Measurements from ENCODE around the gene BMPR1B.

Gene BMPR1B

DNA sequence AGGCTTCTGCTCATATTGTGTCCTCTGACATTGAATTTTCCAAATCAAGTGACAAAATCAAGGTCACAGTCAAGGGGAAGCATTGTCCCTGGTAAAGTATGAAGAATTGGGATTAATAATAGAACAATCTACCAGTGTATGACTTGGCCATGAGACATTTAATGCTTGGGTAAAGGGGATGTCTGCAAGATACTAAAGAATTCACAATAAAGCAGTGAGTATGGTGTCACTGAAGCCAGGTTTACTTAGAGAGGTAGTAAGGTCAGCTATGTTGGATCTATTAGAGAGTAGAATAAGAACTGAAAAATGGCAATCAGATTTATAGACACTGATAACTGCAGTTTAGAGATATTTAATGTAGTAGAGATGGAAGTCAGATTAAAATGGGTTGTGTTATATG is 349.2 kb downstream of the BMPR1B start (continued):
- TF ChIP-seq, protein P1, sequence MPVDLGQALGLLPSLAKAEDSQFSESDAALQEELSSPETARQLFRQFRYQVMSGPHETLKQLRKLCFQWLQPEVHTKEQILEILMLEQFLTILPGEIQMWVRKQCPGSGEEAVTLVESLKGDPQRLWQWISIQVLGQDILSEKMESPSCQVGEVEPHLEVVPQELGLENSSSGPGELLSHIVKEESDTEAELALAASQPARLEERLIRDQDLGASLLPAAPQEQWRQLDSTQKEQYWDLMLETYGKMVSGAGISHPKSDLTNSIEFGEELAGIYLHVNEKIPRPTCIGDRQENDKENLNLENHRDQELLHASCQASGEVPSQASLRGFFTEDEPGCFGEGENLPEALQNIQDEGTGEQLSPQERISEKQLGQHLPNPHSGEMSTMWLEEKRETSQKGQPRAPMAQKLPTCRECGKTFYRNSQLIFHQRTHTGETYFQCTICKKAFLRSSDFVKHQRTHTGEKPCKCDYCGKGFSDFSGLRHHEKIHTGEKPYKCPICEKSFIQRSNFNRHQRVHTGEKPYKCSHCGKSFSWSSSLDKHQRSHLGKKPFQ (tag by site-specific recombination; IDR thresholded peaks at IDR 0.05), result no peak
- no peak for TF ChIP-seq ZNF23 (tag by site-specific recombination; IDR thresholded peaks at IDR 0.05; ENCODE audit: borderline replicate concordance)
- no peak for TF ChIP-seq ZNF530 (tag by site-specific recombination; IDR thresholded peaks at IDR 0.05; ENCODE audit: low read depth)
- no peak for TF ChIP-seq ZNF701 (tag by site-specific recombination; IDR thresholded peaks at IDR 0.05)
- no peak for TF ChIP-seq SP3 (tag by site-specific recombination; IDR thresholded peaks at IDR 0.05)
- no peak for TF ChIP-seq ZNF248 (tag by site-specific recombination; IDR thresholded peaks at IDR 0.05)

DNA sequence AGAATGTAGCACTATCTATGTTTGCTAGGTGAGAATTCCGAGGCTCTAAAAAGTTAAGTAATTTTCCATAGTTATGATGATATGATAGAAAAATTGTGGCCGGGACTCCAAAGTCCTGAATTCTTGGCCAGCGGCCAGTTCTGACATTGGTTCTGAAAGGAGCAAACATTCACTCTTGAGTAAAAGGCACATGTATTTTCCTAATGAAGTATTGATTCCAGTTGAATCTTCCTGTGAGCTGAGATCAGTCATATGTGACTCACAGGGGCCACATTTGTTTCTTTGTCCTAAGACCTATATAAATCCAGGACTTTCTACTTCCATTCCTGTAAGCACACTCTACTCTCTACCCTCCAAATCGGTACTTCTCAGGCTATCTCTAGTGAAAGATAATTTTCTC is 349.9 kb downstream of the BMPR1B start:
- no peaks in the 10 kb centered on the region for H3K9me3 ChIP-seq (ENCODE audit: control insufficient read depth, insufficient read depth, low read depth, low read length)
- H3K27ac ChIP-seq (ENCODE audit: extremely low read depth, low read depth, low read length), result no peak overlapping the region
- no peak for TF ChIP-seq ZNF114 (tag by site-specific recombination; IDR thresholded peaks at IDR 0.05)
- POLR2A ChIA-PET, result no interaction called here
- H3K36me3 ChIP-seq (ENCODE audit: control insufficient read depth in 2 of 2, insufficient read depth in 1 of 2, low read length in 2 of 2), result no peaks in the 10 kb centered on the region
- H3K4me3 ChIP-seq (ENCODE audit: low read depth, low read length), result no peak overlapping the region
- CTCF ChIA-PET, result no interaction called here
- H3K4me1 ChIP-seq (ENCODE audit: control insufficient read depth, insufficient read depth, low read length), result peaks cover 10% of the 10 kb centered on the region; the same call in 1 of the 2 replicates

DNA sequence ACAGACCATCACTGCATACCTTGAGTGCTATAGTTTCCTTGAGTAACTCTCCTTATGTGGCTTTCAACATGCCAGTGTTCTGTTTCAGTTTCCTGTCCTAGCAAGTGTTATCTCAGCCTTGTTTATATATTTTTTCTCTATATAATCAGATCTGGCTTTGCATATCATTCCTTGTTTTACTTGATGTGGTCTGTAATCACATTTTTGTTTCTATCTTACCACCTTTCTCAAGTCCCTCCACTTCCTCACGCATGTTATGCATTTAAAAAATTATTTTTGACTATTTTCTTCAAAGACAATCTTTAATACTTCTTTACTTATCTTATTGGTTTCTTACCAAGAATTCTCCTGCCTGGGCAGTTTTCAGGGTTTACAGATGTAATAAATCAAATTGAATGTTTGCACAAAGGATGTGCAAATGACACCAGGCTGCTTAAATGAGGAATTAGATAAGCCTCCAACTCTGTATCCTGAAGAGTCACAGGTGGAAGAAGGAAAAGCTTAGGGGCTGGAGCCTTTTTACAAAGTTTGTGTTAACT is 351.2 kb downstream of the BMPR1B start:
- Histone ChIP-seq H3K4me3 (ENCODE audit: low read depth, low read length) (no peak overlapping the region), H3K4me1 (ENCODE audit: control insufficient read depth, insufficient read depth, low read length) (peaks cover 4% of the 10 kb centered on the region; the same call in 1 of the 2 replicates), H3K9me3 (ENCODE audit: control insufficient read depth, insufficient read depth, low read depth, low read length) (no peaks in the 10 kb centered on the region), H3K36me3 (ENCODE audit: control insufficient read depth in 2 of 2, insufficient read depth in 1 of 2, low read length in 2 of 2) (no peaks in the 10 kb centered on the region), H3K27ac (ENCODE audit: extremely low read depth, low read depth, low read length) (peak overlapping the region; percentile 4; the same call in 1 of the 2 replicates)
- POLR2A ChIA-PET, result no interaction called here
- CTCF ChIA-PET, result interaction anchor here (0.8 kb wide), 1 partner anchor 16 kb away, joined by 3 read pairs; no protein-coding TSS in a partner anchor
- TF ChIP-seq KLF9 (tag by site-specific recombination; IDR thresholded peaks at IDR 0.05; ENCODE audit: low read depth) (no peak), ZNF549 (tag by site-specific recombination; IDR thresholded peaks at IDR 0.05) (no peak), ZNF140 (tag by site-specific recombination; IDR thresholded peaks at IDR 0.05) (no peak), ZNF560 (tag by site-specific recombination; IDR thresholded peaks at IDR 0.05; ENCODE audit: borderline replicate concordance) (no peak), ZNF843 (tag by site-specific recombination; IDR thresholded peaks at IDR 0.05) (peak; percentile 71; the same call in 1 of the 2 replicates), ZSCAN30 (tag by site-specific recombination; IDR thresholded peaks at IDR 0.05) (0 out of 2 replicates have a peak, but pooled peaks have one; percentile 47), ZNF19 (tag by site-specific recombination; IDR thresholded peaks at IDR 0.05; ENCODE audit: low read depth) (no peak), ZNF335 (tag by site-specific recombination; conservative IDR thresholded peaks at IDR 0.05) (peak; percentile 44), ZNF366 (tag by site-specific recombination; conservative IDR thresholded peaks at IDR 0.05) (no peak), ZNF16 (tag by site-specific recombination; IDR thresholded peaks at IDR 0.05; ENCODE audit: low read depth) (no peak), HOXC10 (CRISPR knock-in tag; IDR thresholded peaks at IDR 0.05) (no peak)
- TF ChIP-seq, protein P2, sequence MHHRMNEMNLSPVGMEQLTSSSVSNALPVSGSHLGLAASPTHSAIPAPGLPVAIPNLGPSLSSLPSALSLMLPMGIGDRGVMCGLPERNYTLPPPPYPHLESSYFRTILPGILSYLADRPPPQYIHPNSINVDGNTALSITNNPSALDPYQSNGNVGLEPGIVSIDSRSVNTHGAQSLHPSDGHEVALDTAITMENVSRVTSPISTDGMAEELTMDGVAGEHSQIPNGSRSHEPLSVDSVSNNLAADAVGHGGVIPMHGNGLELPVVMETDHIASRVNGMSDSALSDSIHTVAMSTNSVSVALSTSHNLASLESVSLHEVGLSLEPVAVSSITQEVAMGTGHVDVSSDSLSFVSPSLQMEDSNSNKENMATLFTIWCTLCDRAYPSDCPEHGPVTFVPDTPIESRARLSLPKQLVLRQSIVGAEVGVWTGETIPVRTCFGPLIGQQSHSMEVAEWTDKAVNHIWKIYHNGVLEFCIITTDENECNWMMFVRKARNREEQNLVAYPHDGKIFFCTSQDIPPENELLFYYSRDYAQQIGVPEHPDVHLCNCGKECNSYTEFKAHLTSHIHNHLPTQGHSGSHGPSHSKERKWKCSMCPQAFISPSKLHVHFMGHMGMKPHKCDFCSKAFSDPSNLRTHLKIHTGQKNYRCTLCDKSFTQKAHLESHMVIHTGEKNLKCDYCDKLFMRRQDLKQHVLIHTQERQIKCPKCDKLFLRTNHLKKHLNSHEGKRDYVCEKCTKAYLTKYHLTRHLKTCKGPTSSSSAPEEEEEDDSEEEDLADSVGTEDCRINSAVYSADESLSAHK (tag by site-specific recombination; IDR thresholded peaks at IDR 0.05), result peak; percentile 62; the same call in 1 of the 2 replicates
- TF ChIP-seq, protein P3, sequence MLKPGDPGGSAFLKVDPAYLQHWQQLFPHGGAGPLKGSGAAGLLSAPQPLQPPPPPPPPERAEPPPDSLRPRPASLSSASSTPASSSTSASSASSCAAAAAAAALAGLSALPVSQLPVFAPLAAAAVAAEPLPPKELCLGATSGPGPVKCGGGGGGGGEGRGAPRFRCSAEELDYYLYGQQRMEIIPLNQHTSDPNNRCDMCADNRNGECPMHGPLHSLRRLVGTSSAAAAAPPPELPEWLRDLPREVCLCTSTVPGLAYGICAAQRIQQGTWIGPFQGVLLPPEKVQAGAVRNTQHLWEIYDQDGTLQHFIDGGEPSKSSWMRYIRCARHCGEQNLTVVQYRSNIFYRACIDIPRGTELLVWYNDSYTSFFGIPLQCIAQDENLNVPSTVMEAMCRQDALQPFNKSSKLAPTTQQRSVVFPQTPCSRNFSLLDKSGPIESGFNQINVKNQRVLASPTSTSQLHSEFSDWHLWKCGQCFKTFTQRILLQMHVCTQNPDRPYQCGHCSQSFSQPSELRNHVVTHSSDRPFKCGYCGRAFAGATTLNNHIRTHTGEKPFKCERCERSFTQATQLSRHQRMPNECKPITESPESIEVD (tag by site-specific recombination; IDR thresholded peaks at IDR 0.05), result peak; percentile 71
- TF ChIP-seq, protein P4, sequence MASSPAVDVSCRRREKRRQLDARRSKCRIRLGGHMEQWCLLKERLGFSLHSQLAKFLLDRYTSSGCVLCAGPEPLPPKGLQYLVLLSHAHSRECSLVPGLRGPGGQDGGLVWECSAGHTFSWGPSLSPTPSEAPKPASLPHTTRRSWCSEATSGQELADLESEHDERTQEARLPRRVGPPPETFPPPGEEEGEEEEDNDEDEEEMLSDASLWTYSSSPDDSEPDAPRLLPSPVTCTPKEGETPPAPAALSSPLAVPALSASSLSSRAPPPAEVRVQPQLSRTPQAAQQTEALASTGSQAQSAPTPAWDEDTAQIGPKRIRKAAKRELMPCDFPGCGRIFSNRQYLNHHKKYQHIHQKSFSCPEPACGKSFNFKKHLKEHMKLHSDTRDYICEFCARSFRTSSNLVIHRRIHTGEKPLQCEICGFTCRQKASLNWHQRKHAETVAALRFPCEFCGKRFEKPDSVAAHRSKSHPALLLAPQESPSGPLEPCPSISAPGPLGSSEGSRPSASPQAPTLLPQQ (tag by site-specific recombination; IDR thresholded peaks at IDR 0.05), result no peak
- TF ChIP-seq, protein P5, sequence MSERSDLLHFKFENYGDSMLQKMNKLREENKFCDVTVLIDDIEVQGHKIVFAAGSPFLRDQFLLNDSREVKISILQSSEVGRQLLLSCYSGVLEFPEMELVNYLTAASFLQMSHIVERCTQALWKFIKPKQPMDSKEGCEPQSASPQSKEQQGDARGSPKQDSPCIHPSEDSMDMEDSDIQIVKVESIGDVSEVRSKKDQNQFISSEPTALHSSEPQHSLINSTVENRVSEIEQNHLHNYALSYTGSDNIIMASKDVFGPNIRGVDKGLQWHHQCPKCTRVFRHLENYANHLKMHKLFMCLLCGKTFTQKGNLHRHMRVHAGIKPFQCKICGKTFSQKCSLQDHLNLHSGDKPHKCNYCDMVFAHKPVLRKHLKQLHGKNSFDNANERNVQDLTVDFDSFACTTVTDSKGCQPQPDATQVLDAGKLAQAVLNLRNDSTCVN (tag by site-specific recombination; optimal IDR thresholded peaks at IDR 0.05), result no peak

All from HEK293 (cell line).